ENCODE measurements around the gene GUCY2D.

GUCY2D gene

DNA sequence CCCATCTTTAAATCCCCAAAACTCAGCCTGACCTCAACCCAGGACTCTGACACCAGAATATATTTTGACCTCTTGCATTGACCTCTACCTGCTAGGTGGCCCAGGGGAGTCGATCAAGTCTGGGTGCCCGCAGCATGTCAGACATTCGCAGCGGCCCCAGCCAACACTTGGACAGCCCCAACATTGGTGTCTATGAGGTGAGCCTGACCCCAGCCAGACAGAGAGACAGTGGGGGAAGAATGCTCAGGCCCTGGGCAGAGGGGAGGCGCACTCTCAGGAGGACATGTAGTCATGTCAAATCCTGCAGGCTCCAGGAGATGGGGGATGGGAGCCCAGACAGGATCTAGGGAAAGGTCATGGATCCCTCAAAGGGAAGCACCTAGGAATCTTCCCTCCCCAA lies 5.4 kb downstream of the GUCY2D start:
- H2AFZ ChIP-seq (ENCODE audit: low read length): no peak overlapping the region
- peaks cover 55% of the 10 kb centered on the region for H3K27me3 ChIP-seq (replicated peaks; ENCODE audit: insufficient read depth, low read length)
- no peaks in the 10 kb centered on the region for H3K9me3 ChIP-seq (replicated peaks; ENCODE audit: insufficient read depth, low read length)
- H3K4me2 ChIP-seq (ENCODE audit: low read depth, low read length): no peak overlapping the region
- no peak overlapping the region for H3K9ac ChIP-seq (ENCODE audit: low read length)
- no peaks in the 10 kb centered on the region for H4K20me1 ChIP-seq (ENCODE audit: insufficient read depth, low read length)
- no peak overlapping the region for H3K27ac ChIP-seq (ENCODE audit: low read length)
- H3F3A ChIP-seq (ENCODE audit: insufficient read depth, low read length): no peaks in the 10 kb centered on the region
- H3K9me2 ChIP-seq (replicated peaks; ENCODE audit: insufficient read depth, low read length): no peaks in the 10 kb centered on the region
- no peaks in the 10 kb centered on the region for H3K79me2 ChIP-seq (ENCODE audit: low read length)
- no peaks in the 10 kb centered on the region for H3K36me3 ChIP-seq (replicated peaks; ENCODE audit: insufficient read depth, low read length)
- TF ChIP-seq EZH2 (optimal IDR thresholded peaks at IDR 0.05; ENCODE audit: low read depth, low read length) (no peak), EZH2phosphoT487 (IDR thresholded peaks at IDR 0.05; ENCODE audit: low read length) (no peak)
- TF ChIP-seq, protein P1, sequence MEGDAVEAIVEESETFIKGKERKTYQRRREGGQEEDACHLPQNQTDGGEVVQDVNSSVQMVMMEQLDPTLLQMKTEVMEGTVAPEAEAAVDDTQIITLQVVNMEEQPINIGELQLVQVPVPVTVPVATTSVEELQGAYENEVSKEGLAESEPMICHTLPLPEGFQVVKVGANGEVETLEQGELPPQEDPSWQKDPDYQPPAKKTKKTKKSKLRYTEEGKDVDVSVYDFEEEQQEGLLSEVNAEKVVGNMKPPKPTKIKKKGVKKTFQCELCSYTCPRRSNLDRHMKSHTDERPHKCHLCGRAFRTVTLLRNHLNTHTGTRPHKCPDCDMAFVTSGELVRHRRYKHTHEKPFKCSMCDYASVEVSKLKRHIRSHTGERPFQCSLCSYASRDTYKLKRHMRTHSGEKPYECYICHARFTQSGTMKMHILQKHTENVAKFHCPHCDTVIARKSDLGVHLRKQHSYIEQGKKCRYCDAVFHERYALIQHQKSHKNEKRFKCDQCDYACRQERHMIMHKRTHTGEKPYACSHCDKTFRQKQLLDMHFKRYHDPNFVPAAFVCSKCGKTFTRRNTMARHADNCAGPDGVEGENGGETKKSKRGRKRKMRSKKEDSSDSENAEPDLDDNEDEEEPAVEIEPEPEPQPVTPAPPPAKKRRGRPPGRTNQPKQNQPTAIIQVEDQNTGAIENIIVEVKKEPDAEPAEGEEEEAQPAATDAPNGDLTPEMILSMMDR (IDR thresholded peaks at IDR 0.05; ENCODE audit: low read length): no peak
- no peak for DNase-seq
- no peaks in the 10 kb centered on the region for H3K4me1 ChIP-seq (ENCODE audit: low read length)
- H3K4me3 ChIP-seq (ENCODE audit: low read length): no peak overlapping the region

DNA sequence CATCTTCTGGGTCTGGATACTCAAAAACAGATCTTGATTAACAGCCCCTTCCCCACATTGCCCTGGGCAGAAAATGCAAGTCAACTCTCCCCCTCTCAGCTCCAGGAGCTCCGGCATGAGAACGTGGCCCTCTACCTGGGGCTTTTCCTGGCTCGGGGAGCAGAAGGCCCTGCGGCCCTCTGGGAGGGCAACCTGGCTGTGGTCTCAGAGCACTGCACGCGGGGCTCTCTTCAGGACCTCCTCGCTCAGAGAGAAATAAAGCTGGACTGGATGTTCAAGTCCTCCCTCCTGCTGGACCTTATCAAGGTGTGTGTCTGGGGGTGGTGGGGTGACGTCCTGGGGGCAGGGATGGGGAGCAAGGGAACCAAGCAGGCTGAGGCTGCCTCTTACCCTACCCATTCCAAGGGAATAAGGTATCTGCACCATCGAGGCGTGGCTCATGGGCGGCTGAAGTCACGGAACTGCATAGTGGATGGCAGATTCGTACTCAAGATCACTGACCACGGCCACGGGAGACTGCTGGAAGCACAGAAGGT lies 9.7 kb downstream of the GUCY2D start:
- no peak overlapping the region for H3K4me2 ChIP-seq (ENCODE audit: low read depth, low read length)
- H3K9me2 ChIP-seq (replicated peaks; ENCODE audit: insufficient read depth, low read length): no peaks in the 10 kb centered on the region
- DNase-seq: no peak
- H3F3A ChIP-seq (ENCODE audit: insufficient read depth, low read length): no peaks in the 10 kb centered on the region
- H3K4me1 ChIP-seq (ENCODE audit: low read length): no peaks in the 10 kb centered on the region
- no peak overlapping the region for H2AFZ ChIP-seq (ENCODE audit: low read length)
- H3K4me3 ChIP-seq (ENCODE audit: low read length): no peak overlapping the region
- H3K36me3 ChIP-seq (replicated peaks; ENCODE audit: insufficient read depth, low read length): no peaks in the 10 kb centered on the region
- H3K27me3 ChIP-seq (replicated peaks; ENCODE audit: insufficient read depth, low read length): peaks cover 44% of the 10 kb centered on the region
- H3K9ac ChIP-seq (ENCODE audit: low read length): no peak overlapping the region
- no peaks in the 10 kb centered on the region for H3K9me3 ChIP-seq (replicated peaks; ENCODE audit: insufficient read depth, low read length)
- no peak overlapping the region for H3K27ac ChIP-seq (ENCODE audit: low read length)
- H3K79me2 ChIP-seq (ENCODE audit: low read length): no peaks in the 10 kb centered on the region
- H4K20me1 ChIP-seq (ENCODE audit: insufficient read depth, low read length): no peaks in the 10 kb centered on the region
- no peak for TF ChIP-seq EZH2phosphoT487 (IDR thresholded peaks at IDR 0.05; ENCODE audit: low read length)

DNA sequence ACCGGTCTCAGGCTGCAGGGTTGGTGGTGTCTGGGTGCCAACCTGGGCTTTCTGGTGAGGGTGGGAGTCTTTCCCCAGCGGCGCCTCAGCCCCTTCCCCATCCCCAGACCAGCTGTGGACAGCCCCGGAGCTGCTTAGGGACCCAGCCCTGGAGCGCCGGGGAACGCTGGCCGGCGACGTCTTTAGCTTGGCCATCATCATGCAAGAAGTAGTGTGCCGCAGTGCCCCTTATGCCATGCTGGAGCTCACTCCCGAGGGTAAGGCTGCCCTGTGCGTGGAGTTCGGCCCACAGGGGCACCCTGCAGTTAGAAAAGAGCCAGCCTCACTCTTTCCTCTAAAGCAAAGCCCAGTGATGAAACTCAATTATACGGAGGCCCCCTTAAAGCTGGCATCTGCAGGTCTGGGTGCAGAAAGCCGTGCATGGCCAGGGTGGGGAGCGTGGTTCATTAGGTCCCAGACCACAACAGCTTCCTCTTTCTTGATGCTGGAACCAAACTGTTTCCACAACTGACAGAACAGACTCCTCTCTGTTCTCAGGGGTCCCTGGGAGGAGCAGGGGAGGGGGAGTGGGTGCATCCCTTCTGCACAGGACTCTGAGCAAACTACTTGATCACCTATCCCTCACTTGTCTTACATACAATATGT lies 10.7 kb downstream of the GUCY2D start:
- Histone ChIP-seq H3F3A (ENCODE audit: insufficient read depth, low read length) (no peaks in the 10 kb centered on the region), H3K4me2 (ENCODE audit: low read depth, low read length) (no peak overlapping the region), H3K27ac (ENCODE audit: low read length) (no peak overlapping the region), H3K4me3 (ENCODE audit: low read length) (no peak overlapping the region), H3K36me3 (replicated peaks; ENCODE audit: insufficient read depth, low read length) (no peaks in the 10 kb centered on the region), H3K79me2 (ENCODE audit: low read length) (no peaks in the 10 kb centered on the region), H3K9ac (ENCODE audit: low read length) (no peak overlapping the region), H3K27me3 (replicated peaks; ENCODE audit: insufficient read depth, low read length) (peaks cover 39% of the 10 kb centered on the region), H3K4me1 (ENCODE audit: low read length) (no peaks in the 10 kb centered on the region), H3K9me2 (replicated peaks; ENCODE audit: insufficient read depth, low read length) (no peaks in the 10 kb centered on the region), H3K9me3 (replicated peaks; ENCODE audit: insufficient read depth, low read length) (no peaks in the 10 kb centered on the region), H4K20me1 (ENCODE audit: insufficient read depth, low read length) (no peaks in the 10 kb centered on the region), H2AFZ (ENCODE audit: low read length) (no peak overlapping the region)
- TF ChIP-seq EZH2 (optimal IDR thresholded peaks at IDR 0.05; ENCODE audit: low read depth, low read length) (no peak), EZH2phosphoT487 (IDR thresholded peaks at IDR 0.05; ENCODE audit: low read length) (no peak)
- TF ChIP-seq, protein P1 (IDR thresholded peaks at IDR 0.05; ENCODE audit: low read length): no peak
- DNase-seq: no peak
